ENCODE measurements around the gene GALC. TPM values are rescaled to one million over a fixed set of nuclear protein-coding genes. Genes with fewer than 3 reads are reported as not detected.
"Not testable (repeated sequence)": the region's sequence is repeated elsewhere in the genome, so short reads cannot be mapped to it uniquely, and the experiment has no call there.

GALC gene
- total RNA-seq, 2 donors from 2014 or later, result 22.9 to 24.0 TPM

DNA sequence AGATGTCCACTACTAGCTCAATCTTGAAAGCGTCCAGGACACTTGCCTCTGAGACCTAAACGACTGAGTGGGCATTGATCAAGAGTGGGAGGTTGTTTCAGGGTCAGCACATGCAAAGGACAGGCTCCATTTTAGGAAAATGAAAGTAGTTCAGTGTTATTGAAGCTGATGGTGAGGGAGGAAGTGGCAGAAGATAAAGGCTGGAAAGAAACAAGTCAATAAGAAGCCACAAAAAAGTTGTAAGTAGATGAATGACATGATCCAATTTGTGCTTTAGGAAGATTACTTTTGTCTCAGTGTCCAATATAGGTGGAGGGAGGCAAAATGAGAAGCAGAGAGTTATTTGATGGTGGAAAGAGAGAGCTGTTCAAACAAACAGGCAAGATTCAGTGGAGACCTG is 33.9 kb upstream of the GALC start:
- H3K9me3 ChIP-seq, result no peaks in the 10 kb centered on the region
- DNase-seq (ENCODE audit: low spot score), result no peak
- no peak for ATAC-seq (ENCODE audit: insufficient number of reproducible peaks, low FRiP score, low read depth)
- H3K27me3 ChIP-seq (replicated peaks; ENCODE audit: insufficient read depth), result no peaks in the 10 kb centered on the region
- no peak overlapping the region for H3K4me3 ChIP-seq
- TF ChIP-seq, protein P1, sequence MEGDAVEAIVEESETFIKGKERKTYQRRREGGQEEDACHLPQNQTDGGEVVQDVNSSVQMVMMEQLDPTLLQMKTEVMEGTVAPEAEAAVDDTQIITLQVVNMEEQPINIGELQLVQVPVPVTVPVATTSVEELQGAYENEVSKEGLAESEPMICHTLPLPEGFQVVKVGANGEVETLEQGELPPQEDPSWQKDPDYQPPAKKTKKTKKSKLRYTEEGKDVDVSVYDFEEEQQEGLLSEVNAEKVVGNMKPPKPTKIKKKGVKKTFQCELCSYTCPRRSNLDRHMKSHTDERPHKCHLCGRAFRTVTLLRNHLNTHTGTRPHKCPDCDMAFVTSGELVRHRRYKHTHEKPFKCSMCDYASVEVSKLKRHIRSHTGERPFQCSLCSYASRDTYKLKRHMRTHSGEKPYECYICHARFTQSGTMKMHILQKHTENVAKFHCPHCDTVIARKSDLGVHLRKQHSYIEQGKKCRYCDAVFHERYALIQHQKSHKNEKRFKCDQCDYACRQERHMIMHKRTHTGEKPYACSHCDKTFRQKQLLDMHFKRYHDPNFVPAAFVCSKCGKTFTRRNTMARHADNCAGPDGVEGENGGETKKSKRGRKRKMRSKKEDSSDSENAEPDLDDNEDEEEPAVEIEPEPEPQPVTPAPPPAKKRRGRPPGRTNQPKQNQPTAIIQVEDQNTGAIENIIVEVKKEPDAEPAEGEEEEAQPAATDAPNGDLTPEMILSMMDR (IDR thresholded peaks at IDR 0.05), result no peak
- no peaks in the 10 kb centered on the region for H3K36me3 ChIP-seq
- H3K27ac ChIP-seq, result no peak overlapping the region
- no peaks in the 10 kb centered on the region for H3K4me1 ChIP-seq (ENCODE audit: control insufficient read depth in 1 of 2, low read depth in 2 of 2)

GRCh38 chr14:88025313-88025712 is 32.3 kb upstream of the GALC start:
- ATAC-seq (ENCODE audit: insufficient number of reproducible peaks, low FRiP score, low read depth), result no peak
- TF ChIP-seq, protein P1 (IDR thresholded peaks at IDR 0.05), result no peak
- no peaks in the 10 kb centered on the region for H3K27me3 ChIP-seq (replicated peaks; ENCODE audit: insufficient read depth)
- H3K4me3 ChIP-seq, result no peak overlapping the region
- H3K9me3 ChIP-seq, result no peaks in the 10 kb centered on the region
- DNase-seq (ENCODE audit: low spot score), result no peak
- H3K36me3 ChIP-seq, result no peaks in the 10 kb centered on the region
- H3K4me1 ChIP-seq (ENCODE audit: control insufficient read depth in 1 of 2, low read depth in 2 of 2), result no peaks in the 10 kb centered on the region
- H3K27ac ChIP-seq, result no peak overlapping the region

GRCh38 chr14:88024252-88025086 is 31.5 kb upstream of the GALC start:
- H3K36me3 ChIP-seq; H3K4me3 ChIP-seq; ATAC-seq (ENCODE audit: insufficient number of reproducible peaks, low FRiP score, low read depth); H3K9me3 ChIP-seq; H3K4me1 ChIP-seq (ENCODE audit: control insufficient read depth in 1 of 2, low read depth in 2 of 2); H3K27me3 ChIP-seq (replicated peaks; ENCODE audit: insufficient read depth); H3K27ac ChIP-seq; DNase-seq (ENCODE audit: low spot score): not testable (repeated sequence)

- Histone ChIP-seq H3K36me3 (no peaks in the 10 kb centered on the region), H3K27me3 (replicated peaks; ENCODE audit: insufficient read depth) (no peaks in the 10 kb centered on the region), H3K27ac (no peak overlapping the region), H3K4me1 (ENCODE audit: control insufficient read depth in 1 of 2, low read depth in 2 of 2) (no peaks in the 10 kb centered on the region), H3K4me3 (no peak overlapping the region), H3K9me3 (no peaks in the 10 kb centered on the region)
- ATAC-seq (ENCODE audit: insufficient number of reproducible peaks, low FRiP score, low read depth), result no peak
- TF ChIP-seq, protein P1 (IDR thresholded peaks at IDR 0.05), result no peak
- no peak for DNase-seq (ENCODE audit: low spot score)
These were observed 30.7 kb upstream of the GALC start for GRCh38 chr14:88023658-88024187.

DNA sequence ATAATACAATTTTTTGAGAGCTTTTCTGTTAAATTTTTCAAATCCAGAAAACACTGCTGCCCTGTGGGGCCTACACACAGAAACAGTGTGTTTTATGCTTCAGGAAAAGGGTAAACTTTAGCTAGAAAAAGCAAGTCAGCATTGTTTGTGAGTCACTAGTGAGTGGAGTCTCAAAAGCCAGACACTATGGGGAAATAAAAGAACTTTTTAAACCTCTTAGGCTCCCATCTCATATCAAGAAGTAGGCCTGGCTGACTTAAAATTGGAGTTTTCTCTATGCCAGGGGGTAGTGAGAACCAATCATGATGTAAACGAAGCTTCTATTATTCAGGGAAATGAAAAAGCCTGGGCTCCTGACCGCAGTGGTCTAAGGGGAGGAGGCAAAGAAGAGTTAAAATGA is 24.6 kb upstream of the GALC start:
- Histone ChIP-seq H3K9me3 (no peaks in the 10 kb centered on the region), H3K4me3 (no peak overlapping the region), H3K36me3 (no peaks in the 10 kb centered on the region), H3K27me3 (replicated peaks; ENCODE audit: insufficient read depth) (no peaks in the 10 kb centered on the region), H3K4me1 (ENCODE audit: control insufficient read depth in 1 of 2, low read depth in 2 of 2) (no peaks in the 10 kb centered on the region), H3K27ac (no peak overlapping the region)
- TF ChIP-seq, protein P1 (IDR thresholded peaks at IDR 0.05), result no peak
- DNase-seq (ENCODE audit: low spot score) (no peak), ATAC-seq (ENCODE audit: insufficient number of reproducible peaks, low FRiP score, low read depth) (no peak)

Data from thoracic aorta (tissue), 2 donors.